Erythroblast (primary cell): ENCODE data around the gene CERT1.

Experiments
- GATA1 ChIP-seq: IDR thresholded peaks from 2 replicates; pipeline ENCODE4 v1.6.1; 2011; ENCODE audit warnings: low read depth, mild to moderate bottlenecking, control low read depth, low read length, moderate library complexity
- POLR2A ChIP-seq: IDR thresholded peaks from 2 replicates; pipeline ENCODE4 v1.6.1; 2011; ENCODE audit warnings: mild to moderate bottlenecking, low read length

DNA sequence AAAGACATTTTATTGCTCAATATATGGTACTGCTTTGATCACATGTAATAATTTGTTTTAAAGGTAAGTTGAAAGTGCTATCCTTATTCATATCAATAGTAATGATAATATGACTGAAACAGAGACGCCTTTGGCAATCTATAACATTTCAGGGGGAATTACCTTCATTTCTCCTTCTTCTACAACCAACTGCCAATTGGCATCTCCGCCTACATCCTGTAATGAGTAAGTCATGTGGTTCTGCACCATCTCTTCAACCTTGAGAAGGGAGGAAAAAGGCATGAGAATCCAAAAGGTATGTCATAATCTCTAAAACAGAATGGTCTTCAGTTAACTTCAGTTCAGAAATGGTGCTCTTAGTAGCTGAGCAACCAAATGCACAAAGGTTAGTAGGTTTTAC is 122.0 kb downstream of the CERT1 start:
- TF ChIP-seq POLR2A: no peak
- no peak for TF ChIP-seq GATA1
